Heart left ventricle (tissue), 13 donors: ENCODE data around the gene FOCAD.

ENCODE experiments used
- POLR2A ChIP-seq, 2 donors: fragments of 450-650 bp; IDR thresholded peaks; one replicate each; pipeline ENCODE4 v1.6.1; 2017; ENCODE audit warnings: antibody characterized with exemption in 2 of 2, mild to moderate bottlenecking in 2 of 2, moderate library complexity in 2 of 2
- TF ChIP-seq, protein P1 (sequence below), 12 donors: fragments of 200-600 bp; sonication (generic) in 4 of 12; IDR thresholded peaks; one replicate each; pipeline versions ENCODE4 v1.5.0 to v1.8.0; 2018 to 2022; ENCODE audit warnings: antibody characterized with exemption in 12 of 12, mild to moderate bottlenecking in 5 of 12
- donor health status: ischemic (EF 13 %, LVEDD 7.1; RV severe dilation, severe dysfunction).
- donor health status: DM: no; HTN: yes; CAD: no.
- donor health status: DM: no; HTN: no; CAD: no.
- donor health status: ischemic (EF 25% LVEDD 6.9; RV normal size, moderate dysfunction).
- donor health status: ischemic (EF 25% LVEDD 5.7; RV mildly dilated, moderate dysfunction).
- donor health status: ischemic (EF 35%, LVEDD 5.7; RV mildly dilated, moderate dysfunction).
- donor health status: nonischemic (EF 11% LVEDD 7.7; RV severe dilation, severe dysfunction).
- donor health status: DM: yes; HTN: yes; CAD: no.
- donor health status: PGD.
- donor health status: ischemic (EF 29% LVEDD 5.4; RV normal size, mild dysfunction).
- donor health status: nonischemic (EF 23%, LVEDD 6.1; RV moderate dilation, normal function).

- TF ChIP-seq POLR2A (IDR thresholded peaks at IDR 0.05), result no peak
- TF ChIP-seq, protein P1, sequence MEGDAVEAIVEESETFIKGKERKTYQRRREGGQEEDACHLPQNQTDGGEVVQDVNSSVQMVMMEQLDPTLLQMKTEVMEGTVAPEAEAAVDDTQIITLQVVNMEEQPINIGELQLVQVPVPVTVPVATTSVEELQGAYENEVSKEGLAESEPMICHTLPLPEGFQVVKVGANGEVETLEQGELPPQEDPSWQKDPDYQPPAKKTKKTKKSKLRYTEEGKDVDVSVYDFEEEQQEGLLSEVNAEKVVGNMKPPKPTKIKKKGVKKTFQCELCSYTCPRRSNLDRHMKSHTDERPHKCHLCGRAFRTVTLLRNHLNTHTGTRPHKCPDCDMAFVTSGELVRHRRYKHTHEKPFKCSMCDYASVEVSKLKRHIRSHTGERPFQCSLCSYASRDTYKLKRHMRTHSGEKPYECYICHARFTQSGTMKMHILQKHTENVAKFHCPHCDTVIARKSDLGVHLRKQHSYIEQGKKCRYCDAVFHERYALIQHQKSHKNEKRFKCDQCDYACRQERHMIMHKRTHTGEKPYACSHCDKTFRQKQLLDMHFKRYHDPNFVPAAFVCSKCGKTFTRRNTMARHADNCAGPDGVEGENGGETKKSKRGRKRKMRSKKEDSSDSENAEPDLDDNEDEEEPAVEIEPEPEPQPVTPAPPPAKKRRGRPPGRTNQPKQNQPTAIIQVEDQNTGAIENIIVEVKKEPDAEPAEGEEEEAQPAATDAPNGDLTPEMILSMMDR (IDR thresholded peaks at IDR 0.05), result no peak
These were observed 151.6 kb downstream of the FOCAD start for GRCh38 chr9:20835377-20836286.
